SK-N-SH (cell line): ENCODE data around the gene ZNF331.

Source experiments
- CTCF ChIP-seq: fragments of 200-600 bp; sonication (generic); IDR thresholded peaks from 2 replicates; pipeline ENCODE4 v1.6.1; 2017; ENCODE audit warnings: antibody characterized with exemption, mild to moderate bottlenecking, moderate library complexity
- EZH2phosphoT487 ChIP-seq: fragments of 200-600 bp; sonication (generic); IDR thresholded peaks from 2 replicates; pipeline ENCODE4 v1.6.1; 2017; ENCODE audit warnings: low read depth, mixed run types, mild to moderate bottlenecking, antibody characterized with exemption, moderate library complexity, borderline replicate concordance
- FOXJ3 ChIP-seq: sonication (generic); formaldehyde crosslinking; IDR thresholded peaks from 2 replicates; pipeline ENCODE4 v1.5.1; 2020; ENCODE audit warnings: mild to moderate bottlenecking, missing genetic modification reagents
- JUND ChIP-seq: IDR thresholded peaks from 2 replicates; pipeline ENCODE4 v1.4.0; 2012
- MEF2A ChIP-seq: IDR thresholded peaks from 2 replicates; pipeline ENCODE4 v1.4.0; 2012; ENCODE audit warnings: low read depth, borderline replicate concordance
- MXI1 ChIP-seq: IDR thresholded peaks from 2 replicates; pipeline ENCODE4 v1.6.1; 2012; ENCODE audit warnings: mild to moderate bottlenecking, low read depth, low read length, improper control_type of control experiment
- PBX3 ChIP-seq: IDR thresholded peaks from 2 replicates; pipeline ENCODE4; 2012
- POLR2AphosphoS5 ChIP-seq: IDR thresholded peaks from 2 replicates; pipeline ENCODE4 v1.6.1; 2012; ENCODE audit warnings: low read depth, low read length
- SMC3 ChIP-seq: IDR thresholded peaks from 2 replicates; pipeline ENCODE4 v1.6.1; 2012; ENCODE audit warnings: low read depth, low read length, improper control_type of control experiment
- TAF1 ChIP-seq: IDR thresholded peaks from 2 replicates; pipeline ENCODE4 v1.6.1; 2012; ENCODE audit warnings: low read depth, mild to moderate bottlenecking, low read length, moderate library complexity, borderline replicate concordance

GRCh38 chr19:53586277-53586691 is 48.3 kb downstream of the ZNF331 start:
- TF ChIP-seq FOXJ3 (CRISPR knock-in tag) (no peak), CTCF (no peak), SMC3 (no peak), MEF2A (no peak), POLR2AphosphoS5 (no peak), JUND (no peak), MXI1 (no peak), TAF1 (no peak), PBX3 (no peak), EZH2phosphoT487 (no peak)
